Calu3 (cell line): Measurements from ENCODE around the gene RCOR3. TPM values are rescaled to one million over a fixed set of nuclear protein-coding genes. Genes with fewer than 3 reads are reported as not detected.

ENCODE experiments used
- BruUV-seq: library from RNA; stranded (reverse); fragments of 400-500 nt; replicated peaks from 2 replicates; lab custom pipeline; 2021; lab: Mats Ljungman, UMichigan
- CTCF ChIA-PET: fragments of 300-600 bp; sonication (Branson Sonifier 250); formaldehyde crosslinking; loops from one replicate; lab custom pipeline; 2022; ENCODE audit warnings: antibody characterized with exemption; lab: Charles Lee
- DNase-seq: peaks from one replicate; pipeline ENCODE4 v3.0.0; 2022
- H3K27ac Mint-ChIP-seq: one replicate; pipeline ENCODE4 v1.8.0; 2022; ENCODE audit warnings: mixed read lengths; ENCODE audit not compliant: unreplicated experiment
- H3K27me3 Mint-ChIP-seq: one replicate; pipeline ENCODE4 v1.8.0; 2022; ENCODE audit warnings: mixed read lengths; ENCODE audit not compliant: unreplicated experiment
- H3K36me3 Mint-ChIP-seq: one replicate; pipeline ENCODE4 v1.8.0; 2022; ENCODE audit warnings: mild to moderate bottlenecking, moderate library complexity, mixed read lengths; ENCODE audit not compliant: insufficient read depth, unreplicated experiment
- H3K4me1 Mint-ChIP-seq: one replicate; pipeline ENCODE4 v1.8.0; 2022; ENCODE audit warnings: mild to moderate bottlenecking, low read depth, mixed read lengths; ENCODE audit not compliant: unreplicated experiment
- H3K4me3 Mint-ChIP-seq: one replicate; pipeline ENCODE4 v1.8.0; 2022; ENCODE audit warnings: mild to moderate bottlenecking, low read depth, moderate library complexity, mixed read lengths; ENCODE audit not compliant: unreplicated experiment
- H3K9me3 Mint-ChIP-seq: one replicate; pipeline ENCODE4 v1.8.0; 2022; ENCODE audit warnings: low read depth, mixed read lengths; ENCODE audit not compliant: unreplicated experiment
- intact Hi-C: fragments of 100-400 bp; cut with micrococcal nuclease; formaldehyde crosslinking; loops from one replicate; pipeline ENCODE4 v1.10.0; 2022; ENCODE audit not compliant: unreplicated experiment
- total RNA-seq: library from RNA; stranded (reverse); gene quantifications from 2 replicates; pipeline ENCODE4 v1.2.3, GENCODE V29; 2022
- TF ChIP-seq, protein P1 (sequence below): fragments of 200-600 bp; IDR thresholded peaks from one replicate; pipeline ENCODE4 v1.8.0; 2022; ENCODE audit warnings: antibody characterized with exemption; ENCODE audit not compliant: unreplicated experiment

The RCOR3 gene
- total RNA-seq, 1 experiment from 2014 or later: 54.1 TPM

GRCh38 chr1:211337430-211338223 lies 78.5 kb downstream of the RCOR3 start:
- Mint-ChIP-seq H3K36me3 (no peaks in the 10 kb centered on the region), H3K27me3 (no peaks in the 10 kb centered on the region), H3K4me3 (no peak overlapping the region), H3K27ac (no peak overlapping the region), H3K9me3 (no peaks in the 10 kb centered on the region), H3K4me1 (peaks cover 40% of the 10 kb centered on the region)
- CTCF ChIA-PET: no interaction called here
- no peak for DNase-seq
- intact Hi-C loops: no loop called here
- TF ChIP-seq, protein P1, sequence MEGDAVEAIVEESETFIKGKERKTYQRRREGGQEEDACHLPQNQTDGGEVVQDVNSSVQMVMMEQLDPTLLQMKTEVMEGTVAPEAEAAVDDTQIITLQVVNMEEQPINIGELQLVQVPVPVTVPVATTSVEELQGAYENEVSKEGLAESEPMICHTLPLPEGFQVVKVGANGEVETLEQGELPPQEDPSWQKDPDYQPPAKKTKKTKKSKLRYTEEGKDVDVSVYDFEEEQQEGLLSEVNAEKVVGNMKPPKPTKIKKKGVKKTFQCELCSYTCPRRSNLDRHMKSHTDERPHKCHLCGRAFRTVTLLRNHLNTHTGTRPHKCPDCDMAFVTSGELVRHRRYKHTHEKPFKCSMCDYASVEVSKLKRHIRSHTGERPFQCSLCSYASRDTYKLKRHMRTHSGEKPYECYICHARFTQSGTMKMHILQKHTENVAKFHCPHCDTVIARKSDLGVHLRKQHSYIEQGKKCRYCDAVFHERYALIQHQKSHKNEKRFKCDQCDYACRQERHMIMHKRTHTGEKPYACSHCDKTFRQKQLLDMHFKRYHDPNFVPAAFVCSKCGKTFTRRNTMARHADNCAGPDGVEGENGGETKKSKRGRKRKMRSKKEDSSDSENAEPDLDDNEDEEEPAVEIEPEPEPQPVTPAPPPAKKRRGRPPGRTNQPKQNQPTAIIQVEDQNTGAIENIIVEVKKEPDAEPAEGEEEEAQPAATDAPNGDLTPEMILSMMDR: no peak
- BruUV-seq: no TSS peak

GRCh38 chr1:211338224-211338620 lies 79.1 kb downstream of the RCOR3 start:
- TF ChIP-seq, protein P1: no peak
- no peak for DNase-seq
- Mint-ChIP-seq H3K27me3 (no peaks in the 10 kb centered on the region), H3K4me1 (peaks cover 36% of the 10 kb centered on the region), H3K27ac (no peak overlapping the region), H3K4me3 (no peak overlapping the region), H3K36me3 (no peaks in the 10 kb centered on the region), H3K9me3 (no peaks in the 10 kb centered on the region)
- BruUV-seq: no TSS peak
- intact Hi-C loops: no loop called here
- CTCF ChIA-PET: interaction anchor here (1.3 kb wide), 1 partner anchor 11 kb away, joined by 3 read pairs; no protein-coding TSS in a partner anchor

- no TSS peak for BruUV-seq
- peaks cover 26% of the 10 kb centered on the region for H3K4me1 Mint-ChIP-seq
- no peaks in the 10 kb centered on the region for H3K27me3 Mint-ChIP-seq
- H3K36me3 Mint-ChIP-seq: no peaks in the 10 kb centered on the region
- H3K4me3 Mint-ChIP-seq: no peak overlapping the region
- TF ChIP-seq, protein P1: no peak
- CTCF ChIA-PET: interaction anchor here (0.9 to 1.3 kb wide), 2 partner anchors 13 to 175 kb away, joined by 3 read pairs; no protein-coding TSS in a partner anchor
- no peak for DNase-seq
- no peak overlapping the region for H3K27ac Mint-ChIP-seq
- H3K9me3 Mint-ChIP-seq: no peaks in the 10 kb centered on the region
- intact Hi-C loops: no loop called here
Measured at GRCh38 chr1:211339631-211340041, 80.5 kb downstream of the RCOR3 start.

DNA sequence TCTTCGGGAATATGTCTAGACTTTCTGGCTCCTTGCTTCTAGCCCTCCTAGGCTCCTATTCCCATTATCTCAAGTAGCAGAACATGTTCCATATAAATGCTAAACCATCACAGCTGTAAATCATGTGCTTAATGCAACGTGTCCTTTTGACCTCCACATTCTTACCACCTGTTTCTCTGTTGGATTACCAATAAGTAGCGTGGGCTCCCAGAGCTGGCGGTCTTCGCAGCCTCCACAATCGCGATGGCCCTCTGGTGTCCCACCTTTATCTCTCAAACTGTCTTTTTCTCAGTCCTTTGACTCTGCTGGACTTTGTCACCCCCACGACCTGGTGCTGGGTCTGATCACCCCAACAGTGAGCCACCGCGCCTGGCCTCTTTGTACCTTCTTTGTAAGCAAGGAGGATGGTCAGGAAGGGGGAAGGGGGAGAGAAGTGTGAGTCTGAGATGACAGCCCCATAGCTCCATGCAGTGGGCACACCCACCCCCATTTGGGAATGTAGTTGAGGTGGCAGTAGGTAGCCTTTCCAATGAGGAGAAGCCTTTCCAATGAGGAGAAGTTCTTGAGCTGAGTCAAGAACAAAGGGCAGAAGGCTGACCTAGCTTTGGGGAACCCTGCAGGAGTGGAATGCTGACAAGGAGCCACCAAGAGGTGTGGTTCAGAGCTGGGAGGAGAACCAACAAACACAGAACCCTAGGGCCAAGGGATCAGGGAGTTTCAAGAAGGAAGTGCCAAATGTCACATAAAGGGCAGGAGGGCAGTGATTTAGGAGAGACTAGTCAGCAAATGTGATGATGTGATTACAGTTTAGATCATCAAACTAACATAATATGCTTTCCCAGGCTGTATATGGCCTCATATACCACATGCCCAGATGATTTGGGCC lies 81.7 kb downstream of the RCOR3 start:
- H3K36me3 Mint-ChIP-seq: no peaks in the 10 kb centered on the region
- H3K4me3 Mint-ChIP-seq: no peak overlapping the region
- H3K4me1 Mint-ChIP-seq: peaks cover 17% of the 10 kb centered on the region
- DNase-seq: no peak
- CTCF ChIA-PET: interaction anchor here (1.2 kb wide), 1 partner anchor 12 kb away, joined by 3 read pairs; no protein-coding TSS in a partner anchor
- intact Hi-C loops: no loop called here
- H3K27me3 Mint-ChIP-seq: no peaks in the 10 kb centered on the region
- no peak overlapping the region for H3K27ac Mint-ChIP-seq
- no TSS peak for BruUV-seq
- TF ChIP-seq, protein P1: no peak
- H3K9me3 Mint-ChIP-seq: no peaks in the 10 kb centered on the region
